GM23338 (cell line): ENCODE data around the gene JARID2.

Experiments used
- CREB1 ChIP-seq: fragments of 250-450 bp; sonication (Bioruptor Pico); IDR thresholded peaks from 2 replicates; pipeline ENCODE4 v1.5.0; 2020; ENCODE audit warnings: low read depth, mild to moderate bottlenecking, moderate library complexity
- EZH2 ChIP-seq: fragments of 200-600 bp; sonication (generic); IDR thresholded peaks from one replicate; pipeline ENCODE4 v1.8.0; 2017; ENCODE audit warnings: antibody characterized with exemption, mild to moderate bottlenecking, low read depth; ENCODE audit not compliant: unreplicated experiment
- EZH2phosphoT487 ChIP-seq: fragments of 200-600 bp; sonication (generic); IDR thresholded peaks from one replicate; pipeline ENCODE4 v1.8.1; 2018; ENCODE audit warnings: antibody characterized with exemption; ENCODE audit not compliant: unreplicated experiment
- JUNB ChIP-seq: IDR thresholded peaks from one replicate; pipeline ENCODE4 v1.6.1; 2016; ENCODE audit warnings: antibody characterized with exemption; ENCODE audit not compliant: unreplicated experiment
- POLR2AphosphoS5 ChIP-seq: IDR thresholded peaks from 2 replicates; pipeline ENCODE4 v1.6.1; 2016; ENCODE audit warnings: antibody characterized with exemption, low read depth
- TF ChIP-seq, protein P1 (sequence below), 2 experiments: fragments of 200-600 bp in 1 of 2; sonication (generic) in 1 of 2; conservative IDR thresholded peaks; 2 replicates each; pipeline versions ENCODE4 v1.5.1 to v1.6.1; 2016 to 2017; ENCODE audit warnings: antibody characterized with exemption in 2 of 2, low read depth in 2 of 2, mild to moderate bottlenecking in 2 of 2, moderate library complexity in 1 of 2

DNA sequence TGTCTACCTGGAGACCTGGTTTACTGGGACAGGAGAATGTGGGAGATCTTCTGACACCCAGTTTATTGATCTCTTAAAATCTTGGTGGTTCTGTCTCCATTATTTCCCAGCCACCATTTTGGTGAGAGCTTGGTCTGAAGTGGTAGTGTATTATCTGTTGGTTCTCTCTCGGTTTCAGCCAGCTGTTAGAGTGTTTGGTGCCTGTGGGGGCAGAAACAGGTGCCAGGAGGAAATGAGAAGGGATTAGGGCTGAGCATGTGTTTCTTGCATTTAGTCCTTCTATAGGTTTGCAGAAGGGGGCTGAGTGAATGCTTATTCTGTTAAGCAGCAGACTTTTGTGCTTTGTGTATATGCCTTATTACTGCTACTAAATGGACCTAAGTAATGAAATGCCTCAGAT lies 9.6 kb downstream of the JARID2 start:
- TF ChIP-seq, protein P1, sequence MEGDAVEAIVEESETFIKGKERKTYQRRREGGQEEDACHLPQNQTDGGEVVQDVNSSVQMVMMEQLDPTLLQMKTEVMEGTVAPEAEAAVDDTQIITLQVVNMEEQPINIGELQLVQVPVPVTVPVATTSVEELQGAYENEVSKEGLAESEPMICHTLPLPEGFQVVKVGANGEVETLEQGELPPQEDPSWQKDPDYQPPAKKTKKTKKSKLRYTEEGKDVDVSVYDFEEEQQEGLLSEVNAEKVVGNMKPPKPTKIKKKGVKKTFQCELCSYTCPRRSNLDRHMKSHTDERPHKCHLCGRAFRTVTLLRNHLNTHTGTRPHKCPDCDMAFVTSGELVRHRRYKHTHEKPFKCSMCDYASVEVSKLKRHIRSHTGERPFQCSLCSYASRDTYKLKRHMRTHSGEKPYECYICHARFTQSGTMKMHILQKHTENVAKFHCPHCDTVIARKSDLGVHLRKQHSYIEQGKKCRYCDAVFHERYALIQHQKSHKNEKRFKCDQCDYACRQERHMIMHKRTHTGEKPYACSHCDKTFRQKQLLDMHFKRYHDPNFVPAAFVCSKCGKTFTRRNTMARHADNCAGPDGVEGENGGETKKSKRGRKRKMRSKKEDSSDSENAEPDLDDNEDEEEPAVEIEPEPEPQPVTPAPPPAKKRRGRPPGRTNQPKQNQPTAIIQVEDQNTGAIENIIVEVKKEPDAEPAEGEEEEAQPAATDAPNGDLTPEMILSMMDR (conservative IDR thresholded peaks at IDR 0.05; ENCODE audit: low read depth in 2 of 2), result no peak
- no peak for TF ChIP-seq CREB1 (CRISPR knock-in tag)
- no peak for TF ChIP-seq EZH2phosphoT487
- no peak for TF ChIP-seq JUNB
- no peak for TF ChIP-seq EZH2
- no peak for TF ChIP-seq POLR2AphosphoS5
